Right kidney (tissue), 1 donor: Measurements from ENCODE around the gene TRIM25.

ENCODE experiments used
- DNase-seq: peaks from one replicate; pipeline ENCODE4 v3.0.0-alpha.2; 2016

Gene TRIM25

DNA sequence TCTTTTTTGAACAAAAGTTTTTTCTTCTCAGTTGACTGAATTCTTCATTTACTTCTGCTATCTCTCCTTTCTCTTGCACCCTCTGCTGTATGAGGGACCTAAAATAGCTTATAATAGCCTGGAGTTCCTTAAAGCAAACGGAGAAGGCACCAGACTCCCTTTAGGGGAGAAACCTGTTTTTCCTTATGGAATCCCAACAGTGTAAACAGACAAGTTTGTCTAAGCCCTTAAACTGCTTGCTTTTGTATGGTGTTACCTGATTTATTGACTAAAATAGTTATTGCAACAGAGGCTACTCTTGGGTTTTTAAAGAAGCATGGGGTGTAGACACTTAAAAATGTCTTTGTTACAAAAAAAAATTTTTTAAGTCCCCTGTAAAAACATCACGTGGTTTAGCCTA is 12.9 kb upstream of the TRIM25 start:
- DNase-seq, result no peak

- no peak for DNase-seq
These were observed 12.4 kb upstream of the TRIM25 start for GRCh38 chr17:56926270-56926669.

- DNase-seq, result no peak
These were observed 11.2 kb upstream of the TRIM25 start for GRCh38 chr17:56925088-56925487.

GRCh38 chr17:56919717-56920116 is 5.9 kb upstream of the TRIM25 start:
- DNase-seq, result no peak

- DNase-seq, result no peak
These were observed 5.1 kb upstream of the TRIM25 start for GRCh38 chr17:56918916-56919315.

- DNase-seq, result no peak
These were observed 3.9 kb upstream of the TRIM25 start for GRCh38 chr17:56917559-56918296.

- DNase-seq, result no peak
These were observed 878 bp upstream of the TRIM25 start for GRCh38 chr17:56914581-56915273.

DNA sequence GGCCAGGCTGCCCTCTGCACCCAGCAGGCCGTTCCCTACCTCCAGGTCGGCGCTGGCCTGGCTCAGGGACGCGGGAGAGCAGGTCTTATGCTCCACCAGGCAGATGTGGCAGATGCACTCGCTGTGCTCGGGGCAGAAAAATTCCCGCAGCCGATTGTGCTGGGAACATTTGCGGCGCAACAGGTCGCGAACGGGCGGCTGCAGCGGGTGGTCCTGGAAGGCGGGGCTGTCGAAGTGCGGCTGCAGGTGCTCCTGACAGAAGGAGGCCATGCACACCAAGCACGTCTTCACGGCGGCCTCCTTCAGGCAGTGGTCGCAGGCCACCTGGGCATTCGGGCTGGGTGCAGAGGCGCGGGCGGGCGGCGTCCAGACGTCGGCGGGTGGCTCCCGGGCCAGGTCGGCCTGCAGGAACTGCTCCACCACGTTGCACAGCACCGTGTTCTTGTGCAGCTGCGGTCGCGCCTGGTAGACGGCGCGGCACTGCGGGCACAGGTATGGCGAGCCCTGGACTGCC is 439 bp downstream of the TRIM25 start:
- DNase-seq, result no peak

DNA sequence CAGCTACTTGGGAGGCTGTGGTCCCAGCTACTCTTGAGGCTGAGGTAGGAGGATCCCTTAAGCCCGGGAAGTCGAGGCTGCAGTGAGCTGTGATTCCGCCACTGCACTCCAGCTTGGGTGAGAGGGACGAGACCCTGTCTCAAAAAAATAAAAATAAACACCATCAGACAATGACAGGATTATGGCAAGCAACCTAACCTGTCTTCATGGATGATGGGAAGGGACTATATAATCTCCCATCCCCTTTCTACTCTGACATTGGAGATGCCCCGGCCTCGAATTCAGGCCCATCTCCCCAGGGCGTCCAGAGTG is 893 bp downstream of the TRIM25 start:
- no peak for DNase-seq

- DNase-seq, result no peak
These were observed 1.5 kb downstream of the TRIM25 start for GRCh38 chr17:56912105-56912999.

DNA sequence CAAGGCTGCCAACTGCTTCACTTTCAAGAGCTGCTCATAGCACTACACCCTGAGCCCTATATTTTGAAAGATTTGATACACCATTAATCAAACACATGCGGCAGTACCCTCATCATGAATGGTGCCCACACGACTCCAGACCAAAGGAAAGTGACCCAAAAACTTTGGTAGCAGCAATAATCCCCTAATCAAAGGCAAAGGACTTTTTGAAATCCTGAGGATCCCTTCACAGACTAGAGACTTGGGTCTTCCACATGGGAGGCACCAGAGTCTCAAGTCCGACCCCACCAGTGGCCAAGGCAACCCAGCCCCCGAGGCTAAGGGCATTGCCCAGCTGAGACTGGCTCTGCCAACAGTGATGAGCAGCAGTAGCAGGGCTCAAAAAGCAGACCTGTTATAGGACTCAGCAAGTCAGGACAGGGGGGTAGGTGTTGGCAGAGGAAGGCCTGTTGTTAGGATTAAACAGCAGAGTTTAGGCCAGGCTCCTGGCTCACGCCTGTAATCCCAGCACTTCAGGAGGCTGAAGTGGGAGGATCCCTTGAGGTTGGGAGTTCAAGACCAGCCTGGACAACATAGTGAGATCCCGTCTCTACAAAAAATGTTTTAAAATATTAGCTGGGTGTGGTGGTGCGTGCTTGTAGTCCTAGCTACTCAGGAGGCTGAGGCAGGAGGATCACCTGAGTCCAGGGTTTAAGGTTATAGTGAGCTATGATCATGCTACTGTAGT is 3.2 kb downstream of the TRIM25 start:
- DNase-seq, result no peak

GRCh38 chr17:56909742-56910508 is 3.9 kb downstream of the TRIM25 start:
- no peak for DNase-seq

- DNase-seq, result no peak
These were observed 5.8 kb downstream of the TRIM25 start for GRCh38 chr17:56908001-56908542.

- DNase-seq, result no peak
These were observed 10.3 kb downstream of the TRIM25 start for GRCh38 chr17:56903560-56903959.

DNA sequence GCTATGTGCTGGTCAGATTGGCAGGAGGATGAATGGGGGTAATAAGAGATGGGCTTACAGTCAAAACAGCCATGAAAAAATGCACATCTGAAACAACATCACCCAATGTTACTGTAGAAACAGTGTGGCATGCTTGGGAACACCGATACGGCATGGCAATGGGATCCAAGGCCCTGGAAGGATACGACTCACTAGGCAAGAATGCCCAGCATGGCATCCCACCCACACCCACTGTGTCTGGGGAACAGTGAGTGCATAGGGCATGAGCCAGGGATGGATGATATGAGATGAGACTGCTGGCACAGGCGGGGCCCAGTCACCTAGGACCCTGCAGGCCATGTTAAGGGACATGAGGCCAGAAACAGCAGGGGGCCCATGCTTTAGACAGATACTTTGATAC is 11.5 kb downstream of the TRIM25 start:
- DNase-seq, result no peak

- DNase-seq, result no peak
These were observed 14.4 kb downstream of the TRIM25 start for GRCh38 chr17:56899403-56899802.

DNA sequence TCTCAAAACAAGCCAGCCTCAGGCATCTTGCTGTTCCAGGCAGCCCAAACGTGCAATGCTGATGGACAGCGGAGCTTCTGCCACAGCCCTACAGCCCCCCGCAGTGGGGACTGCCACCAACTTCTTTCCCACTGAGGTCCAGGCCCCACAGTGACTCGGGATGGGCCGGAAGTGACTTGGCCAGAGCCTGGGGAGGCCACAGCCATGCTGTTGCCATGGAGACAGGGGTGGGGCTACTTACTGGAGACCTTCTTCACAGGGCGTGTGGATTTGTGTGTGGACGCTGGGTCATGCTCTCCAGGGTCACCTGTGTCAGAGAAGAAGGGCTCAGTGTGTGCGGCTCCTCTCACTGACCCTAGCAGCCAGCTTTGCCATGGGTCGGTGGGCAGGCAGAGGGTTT is 15.0 kb downstream of the TRIM25 start:
- DNase-seq, result no peak

DNA sequence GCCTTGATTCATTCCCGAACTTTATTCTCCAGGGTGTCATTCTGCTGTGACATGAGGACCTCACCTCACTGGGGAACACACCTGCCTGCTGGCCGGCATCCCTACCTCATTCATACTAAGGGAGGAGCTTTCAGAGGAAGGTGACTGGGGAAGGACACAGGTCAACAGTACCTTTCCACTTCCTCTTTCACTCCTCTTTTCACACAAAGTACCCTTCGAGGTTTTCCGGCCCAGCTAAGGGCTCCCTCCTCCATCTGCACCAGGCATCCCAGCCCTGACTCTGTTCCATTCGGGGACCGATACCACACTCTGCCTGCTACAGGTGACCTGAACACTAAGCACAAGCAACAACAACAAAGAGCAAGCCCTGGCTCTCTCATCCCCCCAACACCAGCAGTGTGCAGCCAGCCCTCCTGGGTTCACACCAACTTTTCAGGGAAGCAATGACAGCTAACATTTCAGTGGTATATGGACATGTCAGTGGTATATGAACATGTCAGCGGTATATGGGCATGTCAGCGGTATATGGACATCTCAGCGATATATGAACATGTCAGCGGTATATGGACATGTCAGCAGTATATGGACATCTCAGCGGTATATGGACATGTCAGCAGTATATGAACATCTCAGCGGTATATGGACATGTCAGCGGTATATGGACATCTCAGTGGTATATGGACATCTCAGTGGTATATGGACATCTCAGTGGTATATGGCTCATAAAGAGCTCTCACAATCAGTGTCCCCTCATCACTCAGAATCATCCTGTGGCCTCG is 16.0 kb downstream of the TRIM25 start:
- DNase-seq, result no peak

DNA sequence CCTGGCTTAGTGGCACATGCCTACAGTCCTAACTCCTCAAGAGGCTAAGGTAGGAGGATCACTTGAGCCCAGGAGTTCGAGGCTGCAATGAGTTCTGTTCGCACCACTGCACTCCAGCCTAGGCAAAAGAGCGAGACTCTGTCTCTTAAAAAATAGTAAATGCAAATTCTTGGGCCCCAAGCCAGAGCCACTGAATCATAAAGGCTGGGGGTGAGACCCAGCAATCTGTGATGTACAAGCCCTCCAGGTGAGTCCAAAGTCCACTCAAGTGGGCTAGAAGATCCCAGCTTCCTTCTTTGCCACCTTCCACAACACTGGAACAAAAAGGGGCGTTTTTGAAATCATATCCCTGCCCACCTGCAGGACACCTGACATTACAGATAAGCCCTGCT is 16.9 kb downstream of the TRIM25 start:
- DNase-seq, result no peak

- DNase-seq, result no peak
These were observed 17.5 kb downstream of the TRIM25 start for GRCh38 chr17:56896217-56896967.
